Measurements from ENCODE around the gene TIMM17B. TPM values are rescaled to one million over a fixed set of nuclear protein-coding genes. Genes with fewer than 3 reads are reported as not detected.
A peak's percentile ranks its signal among the peaks of the same experiment; 100 is the strongest.

TIMM17B gene
- total RNA-seq, 4 donors from 2014 or later: 27.1 to 58.9 (median 34.6) TPM

DNA sequence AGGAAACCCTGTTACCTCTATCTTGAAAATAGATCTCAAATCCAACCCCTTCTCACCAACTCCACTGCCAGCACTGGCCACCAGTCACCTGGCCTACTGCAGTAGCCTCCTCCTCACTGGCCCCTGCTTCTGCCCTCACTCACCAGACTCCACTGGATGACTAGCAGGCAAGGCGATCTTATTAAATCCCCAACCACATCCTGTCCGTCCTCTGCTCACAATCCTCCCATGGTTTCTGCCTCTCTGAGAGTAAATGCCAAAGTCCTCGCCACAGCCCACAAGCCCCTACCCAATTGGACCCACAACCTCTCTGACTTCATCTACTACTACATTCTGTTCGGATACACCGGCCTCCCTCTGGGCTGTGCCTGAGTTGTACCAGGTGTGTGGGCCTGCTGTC lies 26.7 kb upstream of the TIMM17B start:
- peaks cover 0 to 13% (median 0%) of the 10 kb centered on the region in 3 donors for H3K4me1 ChIP-seq
- no peaks in the 10 kb centered on the region for H3K9me3 ChIP-seq
- H3K36me3 ChIP-seq: peaks cover 0 to 81% (median 2%) of the 10 kb centered on the region in 3 donors
- no peak overlapping the region for H3K4me3 ChIP-seq
- 86 to 88% methylated on average over 4 to 5 of the region's 5 CpGs for WGBS, 2 donors
- H3K27me3 ChIP-seq: no peaks in the 10 kb centered on the region
- DNase-seq: no peak
- H3K27ac ChIP-seq: no peak overlapping the region
- TF ChIP-seq, protein P1, sequence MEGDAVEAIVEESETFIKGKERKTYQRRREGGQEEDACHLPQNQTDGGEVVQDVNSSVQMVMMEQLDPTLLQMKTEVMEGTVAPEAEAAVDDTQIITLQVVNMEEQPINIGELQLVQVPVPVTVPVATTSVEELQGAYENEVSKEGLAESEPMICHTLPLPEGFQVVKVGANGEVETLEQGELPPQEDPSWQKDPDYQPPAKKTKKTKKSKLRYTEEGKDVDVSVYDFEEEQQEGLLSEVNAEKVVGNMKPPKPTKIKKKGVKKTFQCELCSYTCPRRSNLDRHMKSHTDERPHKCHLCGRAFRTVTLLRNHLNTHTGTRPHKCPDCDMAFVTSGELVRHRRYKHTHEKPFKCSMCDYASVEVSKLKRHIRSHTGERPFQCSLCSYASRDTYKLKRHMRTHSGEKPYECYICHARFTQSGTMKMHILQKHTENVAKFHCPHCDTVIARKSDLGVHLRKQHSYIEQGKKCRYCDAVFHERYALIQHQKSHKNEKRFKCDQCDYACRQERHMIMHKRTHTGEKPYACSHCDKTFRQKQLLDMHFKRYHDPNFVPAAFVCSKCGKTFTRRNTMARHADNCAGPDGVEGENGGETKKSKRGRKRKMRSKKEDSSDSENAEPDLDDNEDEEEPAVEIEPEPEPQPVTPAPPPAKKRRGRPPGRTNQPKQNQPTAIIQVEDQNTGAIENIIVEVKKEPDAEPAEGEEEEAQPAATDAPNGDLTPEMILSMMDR (IDR thresholded peaks at IDR 0.05): no peak
- TF ChIP-seq POLR2A (IDR thresholded peaks at IDR 0.05): no peak
- intact Hi-C loops (cut with DNase I): no loop called here

- intact Hi-C loops (cut with DNase I): no loop called here
- no peak for DNase-seq
- WGBS, 2 donors: 80% methylated on average over 2 of the region's 13 CpGs; no CpG with 5 or more reads in 1 of the 2 donors
- Histone ChIP-seq H3K4me1 (peaks cover 0 to 15% (median 0%) of the 10 kb centered on the region in 3 donors), H3K27me3 (no peaks in the 10 kb centered on the region), H3K9me3 (no peaks in the 10 kb centered on the region), H3K4me3 (no peak overlapping the region), H3K36me3 (peaks cover 0 to 77% (median 0%) of the 10 kb centered on the region in 3 donors), H3K27ac (peak overlapping the region in 1 of 4 donors; percentile 9)
- no peak for TF ChIP-seq POLR2A (IDR thresholded peaks at IDR 0.05)
- TF ChIP-seq, protein P1 (IDR thresholded peaks at IDR 0.05): no peak
These were observed 26.2 kb upstream of the TIMM17B start for GRCh38 chrX:48923771-48924170.

- peaks cover 0 to 48% (median 0%) of the 10 kb centered on the region in 3 donors for H3K36me3 ChIP-seq
- H3K4me1 ChIP-seq: peaks cover 0 to 37% (median 0%) of the 10 kb centered on the region in 3 donors
- intact Hi-C loops (cut with DNase I): no loop called here
- H3K27ac ChIP-seq: peak overlapping the region in 2 of 4 donors; percentile 49 to 90
- whole genome bisulfite sequencing, 2 donors: 78 to 89% methylated on average over 3 to 4 of the region's 4 CpGs
- TF ChIP-seq, protein P1 (IDR thresholded peaks at IDR 0.05): no peak
- no peak for TF ChIP-seq POLR2A (IDR thresholded peaks at IDR 0.05)
- no peak overlapping the region for H3K4me3 ChIP-seq
- H3K27me3 ChIP-seq: no peaks in the 10 kb centered on the region
- H3K9me3 ChIP-seq: no peaks in the 10 kb centered on the region
- no peak for DNase-seq
These were observed 23.1 kb upstream of the TIMM17B start for GRCh38 chrX:48920718-48921104.

DNA sequence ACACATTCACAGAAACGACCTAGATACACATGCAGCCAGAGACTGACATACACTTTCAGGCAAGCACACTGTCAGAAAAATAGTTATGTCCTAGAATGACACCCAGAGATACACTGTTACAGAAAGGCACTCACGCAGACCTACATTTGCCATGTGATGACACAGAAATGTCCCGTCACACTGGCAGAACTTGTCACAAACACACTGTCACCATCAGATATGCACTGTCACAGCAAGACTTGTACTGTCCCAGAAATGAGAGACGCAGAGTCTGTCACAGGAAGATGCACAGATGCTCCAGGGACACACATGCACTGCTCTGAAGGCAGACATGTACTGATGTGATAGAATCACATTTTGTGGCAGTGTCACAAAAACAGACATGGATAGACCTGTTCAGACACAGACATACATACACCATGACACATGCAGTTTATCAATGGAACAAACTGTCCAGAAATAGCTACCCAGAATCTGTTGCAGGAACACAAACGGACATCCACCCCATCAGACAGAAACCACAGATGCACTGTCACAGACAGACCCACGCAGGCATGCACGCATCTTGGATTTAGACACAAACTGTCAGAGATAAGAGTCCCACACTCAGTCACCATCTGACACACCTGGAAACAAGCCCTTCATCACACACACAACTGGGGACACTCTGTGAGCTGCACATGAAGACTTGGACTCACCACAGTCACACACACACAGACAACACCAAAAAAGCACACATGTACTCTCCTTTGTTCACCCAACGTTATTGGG lies 22.6 kb upstream of the TIMM17B start:
- H3K27me3 ChIP-seq: no peaks in the 10 kb centered on the region
- intact Hi-C loops (cut with DNase I): no loop called here
- H3K4me1 ChIP-seq: peaks cover 0 to 37% (median 0%) of the 10 kb centered on the region in 3 donors
- peaks cover 0 to 48% (median 0%) of the 10 kb centered on the region in 3 donors for H3K36me3 ChIP-seq
- H3K4me3 ChIP-seq: peak overlapping the region in 2 of 4 donors; percentile 64 to 71
- no peaks in the 10 kb centered on the region for H3K9me3 ChIP-seq
- 20 to 37% methylated on average over 3 to 8 of the region's 8 CpGs for WGBS, 2 donors
- peak overlapping the region; percentile 79 to 90 (median 90) for H3K27ac ChIP-seq
- DNase-seq: no peak
- TF ChIP-seq POLR2A (IDR thresholded peaks at IDR 0.05): no peak
- TF ChIP-seq, protein P1 (IDR thresholded peaks at IDR 0.05): no peak

DNA sequence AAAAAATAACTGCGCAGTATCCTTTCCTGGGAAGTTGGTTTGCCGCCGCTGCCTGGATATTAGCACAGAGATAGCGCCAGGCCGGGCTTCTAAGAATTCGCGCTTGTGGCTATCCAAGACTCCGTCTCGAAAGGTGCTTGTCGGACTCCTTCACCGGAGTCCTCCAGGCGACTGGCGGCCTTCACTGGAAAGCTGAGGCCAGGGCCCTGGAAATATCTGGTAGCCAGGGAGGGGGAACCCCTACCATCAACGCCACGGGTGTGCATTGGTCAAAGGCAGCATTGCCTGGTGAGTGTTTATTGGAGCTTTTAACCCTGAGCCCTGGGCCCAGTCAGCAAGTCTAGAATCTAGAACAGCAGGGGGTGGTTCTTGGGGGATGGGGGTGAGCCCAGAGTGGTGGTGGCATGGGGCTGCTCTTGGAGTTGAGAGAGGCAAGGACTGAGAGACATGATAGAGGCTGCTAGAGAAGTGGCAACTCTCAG lies 21.8 kb upstream of the TIMM17B start:
- Histone ChIP-seq H3K9me3 (no peaks in the 10 kb centered on the region), H3K36me3 (peaks cover 0 to 48% (median 0%) of the 10 kb centered on the region in 3 donors), H3K27me3 (no peaks in the 10 kb centered on the region), H3K4me1 (peaks cover 0 to 37% (median 0%) of the 10 kb centered on the region in 3 donors), H3K27ac (peak overlapping the region; percentile 79 to 90 (median 90)), H3K4me3 (peak overlapping the region; percentile 50 to 71 (median 64))
- intact Hi-C loops (cut with DNase I): no loop called here
- 0 to 12% methylated on average over 2 to 3 of the region's 15 CpGs for WGBS, 2 donors
- DNase-seq: no peak
- no peak for TF ChIP-seq POLR2A (IDR thresholded peaks at IDR 0.05)
- TF ChIP-seq, protein P1 (IDR thresholded peaks at IDR 0.05): no peak
